ENCODE measurements around the gene APLF.
"Not testable (repeated sequence)": the region's sequence is repeated elsewhere in the genome, so short reads cannot be mapped to it uniquely, and the experiment has no call there.

Gene APLF

GRCh38 chr2:68544811-68545210 lies 77.4 kb downstream of the APLF start:
- Histone ChIP-seq H3K4me2 (no peak overlapping the region), H3K36me3 (ENCODE audit: insufficient read depth) (no peaks in the 10 kb centered on the region), H3K27ac (no peak overlapping the region), H4K20me1 (ENCODE audit: insufficient read depth) (no peaks in the 10 kb centered on the region), H3K79me2 (ENCODE audit: insufficient read depth, low read depth) (no peaks in the 10 kb centered on the region), H2AFZ (ENCODE audit: low read depth) (no peak overlapping the region), H3K27me3 (ENCODE audit: insufficient read depth, low read depth) (no peaks in the 10 kb centered on the region), H3K4me1 (ENCODE audit: low read depth, poor library complexity, severe bottlenecking) (peaks cover 9% of the 10 kb centered on the region), H3K4me3 (IDR thresholded peaks at IDR 0.05; ENCODE audit: insufficient read depth, low read depth, low read length) (no peak overlapping the region), H3K9ac (no peak overlapping the region)
- TF ChIP-seq, protein P1, sequence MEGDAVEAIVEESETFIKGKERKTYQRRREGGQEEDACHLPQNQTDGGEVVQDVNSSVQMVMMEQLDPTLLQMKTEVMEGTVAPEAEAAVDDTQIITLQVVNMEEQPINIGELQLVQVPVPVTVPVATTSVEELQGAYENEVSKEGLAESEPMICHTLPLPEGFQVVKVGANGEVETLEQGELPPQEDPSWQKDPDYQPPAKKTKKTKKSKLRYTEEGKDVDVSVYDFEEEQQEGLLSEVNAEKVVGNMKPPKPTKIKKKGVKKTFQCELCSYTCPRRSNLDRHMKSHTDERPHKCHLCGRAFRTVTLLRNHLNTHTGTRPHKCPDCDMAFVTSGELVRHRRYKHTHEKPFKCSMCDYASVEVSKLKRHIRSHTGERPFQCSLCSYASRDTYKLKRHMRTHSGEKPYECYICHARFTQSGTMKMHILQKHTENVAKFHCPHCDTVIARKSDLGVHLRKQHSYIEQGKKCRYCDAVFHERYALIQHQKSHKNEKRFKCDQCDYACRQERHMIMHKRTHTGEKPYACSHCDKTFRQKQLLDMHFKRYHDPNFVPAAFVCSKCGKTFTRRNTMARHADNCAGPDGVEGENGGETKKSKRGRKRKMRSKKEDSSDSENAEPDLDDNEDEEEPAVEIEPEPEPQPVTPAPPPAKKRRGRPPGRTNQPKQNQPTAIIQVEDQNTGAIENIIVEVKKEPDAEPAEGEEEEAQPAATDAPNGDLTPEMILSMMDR (conservative IDR thresholded peaks at IDR 0.05; ENCODE audit: low read depth, low read length), result no peak

GRCh38 chr2:68548396-68548795 lies 81.0 kb downstream of the APLF start:
- TF ChIP-seq, protein P1 (conservative IDR thresholded peaks at IDR 0.05; ENCODE audit: low read depth, low read length), result no peak
- no peaks in the 10 kb centered on the region for H3K79me2 ChIP-seq (ENCODE audit: insufficient read depth, low read depth)

GRCh38 chr2:68553098-68553497 lies 85.7 kb downstream of the APLF start:
- Histone ChIP-seq H3K4me2 (no peak overlapping the region), H4K20me1 (ENCODE audit: insufficient read depth) (no peaks in the 10 kb centered on the region), H3K27ac (no peak overlapping the region), H3K4me3 (IDR thresholded peaks at IDR 0.05; ENCODE audit: insufficient read depth, low read depth, low read length) (no peak overlapping the region), H2AFZ (ENCODE audit: low read depth) (no peak overlapping the region), H3K27me3 (ENCODE audit: insufficient read depth, low read depth) (no peaks in the 10 kb centered on the region), H3K36me3 (ENCODE audit: insufficient read depth) (no peaks in the 10 kb centered on the region), H3K79me2 (ENCODE audit: insufficient read depth, low read depth) (no peaks in the 10 kb centered on the region), H3K9ac (no peak overlapping the region), H3K4me1 (ENCODE audit: low read depth, poor library complexity, severe bottlenecking) (no peaks in the 10 kb centered on the region)
- TF ChIP-seq, protein P1 (conservative IDR thresholded peaks at IDR 0.05; ENCODE audit: low read depth, low read length), result no peak

More at GRCh38 chr2:68548396-68548795, 81.0 kb downstream of the APLF start:
- no peak overlapping the region for H3K27ac ChIP-seq
- no peak overlapping the region for H3K4me2 ChIP-seq
- no peaks in the 10 kb centered on the region for H3K27me3 ChIP-seq (ENCODE audit: insufficient read depth, low read depth)
- no peak overlapping the region for H2AFZ ChIP-seq (ENCODE audit: low read depth)
- no peak overlapping the region for H3K9ac ChIP-seq
- H3K4me3 ChIP-seq (IDR thresholded peaks at IDR 0.05; ENCODE audit: insufficient read depth, low read depth, low read length), result no peak overlapping the region
- no peaks in the 10 kb centered on the region for H4K20me1 ChIP-seq (ENCODE audit: insufficient read depth)
- H3K4me1 ChIP-seq (ENCODE audit: low read depth, poor library complexity, severe bottlenecking), result peaks cover 9% of the 10 kb centered on the region
- H3K36me3 ChIP-seq (ENCODE audit: insufficient read depth), result no peaks in the 10 kb centered on the region

GRCh38 chr2:68555425-68556206 lies 88.2 kb downstream of the APLF start:
- not testable (repeated sequence) for H2AFZ ChIP-seq (ENCODE audit: low read depth); H3K27me3 ChIP-seq (ENCODE audit: insufficient read depth, low read depth)

DNA sequence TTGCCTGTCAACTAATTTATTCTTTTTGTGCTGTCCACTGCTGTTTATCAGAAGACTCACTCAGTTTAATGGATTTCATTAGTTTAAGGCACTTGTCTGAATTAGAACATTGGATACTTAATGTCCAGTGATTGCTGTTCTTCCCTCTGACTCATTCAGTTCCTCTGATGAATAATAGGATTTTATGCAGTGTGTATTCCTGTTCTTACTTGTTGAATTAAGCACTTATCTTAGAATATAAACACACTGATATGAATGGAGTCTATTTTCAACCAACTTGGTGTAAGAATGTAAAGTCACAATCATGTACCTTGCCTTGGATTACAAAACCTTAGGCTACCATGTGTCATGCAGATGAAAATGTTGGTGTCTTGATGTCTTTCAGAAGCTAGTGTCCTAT lies 89.0 kb downstream of the APLF start:
- Histone ChIP-seq H3K4me3 (IDR thresholded peaks at IDR 0.05; ENCODE audit: insufficient read depth, low read depth, low read length) (no peak overlapping the region), H3K27me3 (ENCODE audit: insufficient read depth, low read depth) (no peaks in the 10 kb centered on the region), H4K20me1 (ENCODE audit: insufficient read depth) (no peaks in the 10 kb centered on the region), H3K4me2 (no peak overlapping the region), H2AFZ (ENCODE audit: low read depth) (no peak overlapping the region), H3K9ac (no peak overlapping the region), H3K27ac (no peak overlapping the region), H3K4me1 (ENCODE audit: low read depth, poor library complexity, severe bottlenecking) (no peaks in the 10 kb centered on the region), H3K36me3 (ENCODE audit: insufficient read depth) (no peaks in the 10 kb centered on the region), H3K79me2 (ENCODE audit: insufficient read depth, low read depth) (no peaks in the 10 kb centered on the region)
- TF ChIP-seq, protein P1 (conservative IDR thresholded peaks at IDR 0.05; ENCODE audit: low read depth, low read length), result no peak

More at GRCh38 chr2:68555425-68556206, 88.2 kb downstream of the APLF start:
- H3K9ac ChIP-seq; H3K4me3 ChIP-seq (IDR thresholded peaks at IDR 0.05; ENCODE audit: insufficient read depth, low read depth, low read length); H3K79me2 ChIP-seq (ENCODE audit: insufficient read depth, low read depth); H3K36me3 ChIP-seq (ENCODE audit: insufficient read depth); H3K4me2 ChIP-seq; H3K27ac ChIP-seq; H3K4me1 ChIP-seq (ENCODE audit: low read depth, poor library complexity, severe bottlenecking); H4K20me1 ChIP-seq (ENCODE audit: insufficient read depth): not testable (repeated sequence)

All from KMS-11 (cell line).